ENCODE data around the gene BCR.

GRCh38 chr22:23218053-23218866 is 38.0 kb downstream of the BCR start:
- no peak for TF ChIP-seq CTCF (IDR thresholded peaks at IDR 0.05; ENCODE audit: low read depth, low read length)
- TF ChIP-seq POLR2A (IDR thresholded peaks at IDR 0.05; ENCODE audit: extremely low read depth, insufficient read length) = no peak
- TF ChIP-seq MYC (IDR thresholded peaks at IDR 0.05; ENCODE audit: low read depth, low read length) = no peak
- TF ChIP-seq, protein P1, sequence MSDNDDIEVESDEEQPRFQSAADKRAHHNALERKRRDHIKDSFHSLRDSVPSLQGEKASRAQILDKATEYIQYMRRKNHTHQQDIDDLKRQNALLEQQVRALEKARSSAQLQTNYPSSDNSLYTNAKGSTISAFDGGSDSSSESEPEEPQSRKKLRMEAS (IDR thresholded peaks at IDR 0.05; ENCODE audit: low read depth, low read length) = no peak

Measured in NB4 (cell line).